Loucy (cell line): ENCODE measurements around the gene TIE1.

Experiments used
- H2AFZ ChIP-seq: fragments of 200-600 bp; sonication (generic); 2 replicates; pipeline ENCODE4 v1.6.0; 2016; ENCODE audit warnings: antibody characterized with exemption, mild to moderate bottlenecking, low read length, moderate library complexity
- H3F3A ChIP-seq: fragments of 200-600 bp; 2 replicates; pipeline ENCODE4 v1.6.0; 2016; ENCODE audit warnings: antibody characterized with exemption, low read depth, mild to moderate bottlenecking
- H3K27me3 ChIP-seq: fragments of 200-600 bp; sonication (generic); 2 replicates; pipeline ENCODE4 v1.6.1; 2014; ENCODE audit warnings: low read length, mild to moderate bottlenecking; ENCODE audit not compliant: insufficient read depth, poor library complexity, severe bottlenecking
- H3K36me3 ChIP-seq: fragments of 200-600 bp; sonication (generic); 2 replicates; pipeline ENCODE4 v1.6.1; 2016; ENCODE audit warnings: low read length; ENCODE audit not compliant: insufficient read depth
- H3K4me1 ChIP-seq: fragments of 200-600 bp; sonication (generic); 2 replicates; pipeline ENCODE4 v1.5.1; 2014; ENCODE audit warnings: low read length, mild to moderate bottlenecking; ENCODE audit not compliant: insufficient read depth, poor library complexity, severe bottlenecking
- H3K4me2 ChIP-seq: fragments of 200-600 bp; sonication (generic); 2 replicates; pipeline ENCODE4 v1.6.0; 2014; ENCODE audit warnings: antibody characterized with exemption, low read length, low read depth, mild to moderate bottlenecking; ENCODE audit not compliant: poor library complexity, severe bottlenecking
- H3K4me3 ChIP-seq: fragments of 200-600 bp; sonication (generic); 2 replicates; pipeline ENCODE4 v1.5.1; 2014; ENCODE audit warnings: low read length, mild to moderate bottlenecking, mixed read lengths; ENCODE audit not compliant: poor library complexity, severe bottlenecking
- H3K79me2 ChIP-seq: fragments of 200-600 bp; sonication (generic); 2 replicates; pipeline ENCODE4 v1.6.1; 2014; ENCODE audit warnings: low read length; ENCODE audit not compliant: insufficient read depth
- H3K9ac ChIP-seq: fragments of 200-600 bp; sonication (generic); 2 replicates; pipeline ENCODE4 v1.6.0; 2014; ENCODE audit warnings: mild to moderate bottlenecking, low read depth, low read length, moderate library complexity; ENCODE audit not compliant: poor library complexity, severe bottlenecking
- H3K9me2 ChIP-seq: fragments of 200-600 bp; sonication (generic); replicated peaks from 2 replicates; pipeline ENCODE4 v1.6.1; 2016; ENCODE audit warnings: low read depth, low read length, mixed read lengths
- H3K9me3 ChIP-seq: fragments of 200-600 bp; sonication (generic); 2 replicates; pipeline ENCODE4 v1.6.1; 2014; ENCODE audit warnings: mild to moderate bottlenecking, antibody characterized with exemption, low read length, low read depth; ENCODE audit not compliant: insufficient read depth
- H4K20me1 ChIP-seq: fragments of 200-600 bp; sonication (generic); 2 replicates; pipeline ENCODE4 v1.6.0; 2014; ENCODE audit warnings: antibody characterized with exemption, low read length, mild to moderate bottlenecking; ENCODE audit not compliant: insufficient read depth, poor library complexity, severe bottlenecking
- CTCF ChIP-seq: fragments of 200-600 bp; sonication (generic); conservative IDR thresholded peaks from 2 replicates; pipeline ENCODE4 v1.5.1; 2014; ENCODE audit warnings: mild to moderate bottlenecking, antibody characterized with exemption, low read length
- EZH2phosphoT487 ChIP-seq: fragments of 200-600 bp; IDR thresholded peaks from 2 replicates; pipeline ENCODE4 v1.6.1; 2018; ENCODE audit warnings: antibody characterized with exemption, mild to moderate bottlenecking, moderate library complexity, borderline replicate concordance

TIE1 gene

GRCh38 chr1:43296207-43296606 is 4.6 kb upstream of the TIE1 start:
- TF ChIP-seq EZH2phosphoT487 (no peak), CTCF (no peak)
- Histone ChIP-seq H3K27me3 (no peaks in the 10 kb centered on the region), H4K20me1 (no peaks in the 10 kb centered on the region), H3K4me1 (peaks cover 22% of the 10 kb centered on the region), H3K4me2 (peak overlapping the region; percentile 30), H3K9me3 (no peaks in the 10 kb centered on the region), H3K9me2 (no peaks in the 10 kb centered on the region), H3K9ac (peak overlapping the region; percentile 51), H3K36me3 (no peaks in the 10 kb centered on the region), H3F3A (no peaks in the 10 kb centered on the region), H3K79me2 (no peaks in the 10 kb centered on the region), H3K4me3 (no peak overlapping the region), H2AFZ (peak overlapping the region; percentile 83)

GRCh38 chr1:43298055-43298454 is 2.7 kb upstream of the TIE1 start:
- Histone ChIP-seq H3K9ac (no peak overlapping the region), H3F3A (no peaks in the 10 kb centered on the region), H3K9me3 (no peaks in the 10 kb centered on the region), H3K27me3 (no peaks in the 10 kb centered on the region), H3K4me3 (no peak overlapping the region), H3K4me2 (no peak overlapping the region), H3K9me2 (no peaks in the 10 kb centered on the region), H3K79me2 (no peaks in the 10 kb centered on the region), H4K20me1 (no peaks in the 10 kb centered on the region), H2AFZ (no peak overlapping the region), H3K4me1 (peaks cover 22% of the 10 kb centered on the region), H3K36me3 (no peaks in the 10 kb centered on the region)
- TF ChIP-seq EZH2phosphoT487 (no peak), CTCF (no peak)

- no peaks in the 10 kb centered on the region for H3F3A ChIP-seq
- H3K79me2 ChIP-seq, result no peaks in the 10 kb centered on the region
- peaks cover 22% of the 10 kb centered on the region for H3K4me1 ChIP-seq
- TF ChIP-seq CTCF, result no peak
- TF ChIP-seq EZH2phosphoT487, result no peak
- H3K27me3 ChIP-seq, result no peaks in the 10 kb centered on the region
- H4K20me1 ChIP-seq, result no peaks in the 10 kb centered on the region
- H2AFZ ChIP-seq, result no peak overlapping the region
- no peaks in the 10 kb centered on the region for H3K9me3 ChIP-seq
- no peak overlapping the region for H3K9ac ChIP-seq
- no peak overlapping the region for H3K4me3 ChIP-seq
- no peak overlapping the region for H3K4me2 ChIP-seq
- H3K9me2 ChIP-seq, result no peaks in the 10 kb centered on the region
- H3K36me3 ChIP-seq, result no peaks in the 10 kb centered on the region
These were observed 1.7 kb upstream of the TIE1 start for GRCh38 chr1:43299101-43299500.
